Measurements from ENCODE around the gene CSKMT. TPM values are rescaled to one million over a fixed set of nuclear protein-coding genes. Genes with fewer than 3 reads are reported as not detected.
"Not testable (repeated sequence)": the region's sequence is repeated elsewhere in the genome, so short reads cannot be mapped to it uniquely, and the experiment has no call there.

The CSKMT gene
- total and polyA plus RNA-seq, 10 donors, result 3.0 to 59.4 (median 15.1) TPM

- 86 to 89% (median 89%) methylated on average over 11 of the region's 11 CpGs for WGBS, 5 donors
- no peak for TF ChIP-seq POLR2A (IDR thresholded peaks at IDR 0.05)
- TF ChIP-seq POLR2AphosphoS5 (IDR thresholded peaks at IDR 0.05), result no peak
- no peak for TF ChIP-seq CTCF (IDR thresholded peaks at IDR 0.05 in 8 of 11, conservative IDR thresholded peaks at IDR 0.05 in 3 of 11)
- Histone ChIP-seq H3K4me1 (peaks cover 29 to 77% (median 53%) of the 10 kb centered on the region in 6 donors), H3K4me3 (no peak overlapping the region), H3K27me3 (replicated peaks in 1 of 7) (no peaks in the 10 kb centered on the region), H3K9me3 (no peaks in the 10 kb centered on the region), H3K27ac (no peak overlapping the region), H3K36me3 (peaks cover 0 to 35% (median 24%) of the 10 kb centered on the region in 6 donors)
- DNase-seq, result peak; percentile 62
- intact Hi-C loops (cut with DNase I; ENCODE audit: low total_unique reads), result no loop called here
These were observed 15.6 kb upstream of the CSKMT start for GRCh38 chr11:62649486-62649885.

GRCh38 chr11:62650283-62650682, 14.8 kb upstream of the CSKMT start:
- WGBS, 5 donors, result 88 to 98% (median 94%) methylated on average over 12 of the region's 12 CpGs
- H3K27ac ChIP-seq; H3K4me3 ChIP-seq; intact Hi-C loops (cut with DNase I; ENCODE audit: low total_unique reads); H3K9me3 ChIP-seq; H3K27me3 ChIP-seq (replicated peaks in 1 of 7): not testable (repeated sequence)
- DNase-seq, result peak; percentile 29
- Histone ChIP-seq H3K4me1 (peaks cover 23 to 72% (median 46%) of the 10 kb centered on the region in 6 donors), H3K36me3 (peaks cover 0 to 33% (median 23%) of the 10 kb centered on the region in 6 donors)

- H3K27ac ChIP-seq, result peak overlapping the region; percentile 78 to 97 (median 91)
- peaks cover 0 to 33% (median 23%) of the 10 kb centered on the region in 6 donors for H3K36me3 ChIP-seq
- H3K9me3 ChIP-seq, result no peaks in the 10 kb centered on the region
- TF ChIP-seq POLR2A (IDR thresholded peaks at IDR 0.05), result no peak
- TF ChIP-seq CTCF (IDR thresholded peaks at IDR 0.05 in 8 of 11, conservative IDR thresholded peaks at IDR 0.05 in 3 of 11), result no peak
- TF ChIP-seq POLR2AphosphoS5 (IDR thresholded peaks at IDR 0.05), result no peak
- no peaks in the 10 kb centered on the region for H3K27me3 ChIP-seq (replicated peaks in 1 of 7)
- intact Hi-C loops (cut with DNase I; ENCODE audit: low total_unique reads), result no loop called here
- peaks cover 12 to 53% (median 29%) of the 10 kb centered on the region in 6 donors for H3K4me1 ChIP-seq
- WGBS, 5 donors, result 35 to 38% (median 38%) methylated on average over 13 to 16 of the region's 16 CpGs
- H3K4me3 ChIP-seq, result peak overlapping the region; percentile 50 to 90 (median 77)
- peak; percentile 25 for DNase-seq
These were observed 12.7 kb upstream of the CSKMT start for GRCh38 chr11:62652161-62653006.

GRCh38 chr11:62654297-62654696, 10.8 kb upstream of the CSKMT start:
- Histone ChIP-seq H3K36me3 (peaks cover 0 to 15% (median 6%) of the 10 kb centered on the region in 6 donors), H3K4me3 (peak overlapping the region in 1 of 8 donors; percentile 22), H3K4me1 (peaks cover 11 to 44% (median 26%) of the 10 kb centered on the region in 6 donors), H3K9me3 (no peaks in the 10 kb centered on the region), H3K27ac (peak overlapping the region in 1 of 8 donors; percentile 96), H3K27me3 (replicated peaks in 1 of 7) (no peaks in the 10 kb centered on the region)
- intact Hi-C loops (cut with DNase I; ENCODE audit: low total_unique reads), result no loop called here
- TF ChIP-seq POLR2A (IDR thresholded peaks at IDR 0.05) (no peak), CTCF (IDR thresholded peaks at IDR 0.05 in 8 of 11, conservative IDR thresholded peaks at IDR 0.05 in 3 of 11) (no peak), POLR2AphosphoS5 (IDR thresholded peaks at IDR 0.05) (no peak)
- peak; percentile 41 for DNase-seq
- WGBS, 5 donors, result 84 to 93% (median 86%) methylated on average over 11 of the region's 11 CpGs
